Natural killer cell (primary cell): ENCODE results near the gene RHOBTB3. TPM values are rescaled to one million over a fixed set of nuclear protein-coding genes. Genes with fewer than 3 reads are reported as not detected.

Source experiments
- ATAC-seq, 3 donors: fragments of 150-1000 bp in 2 of 3; fragments of 200-7000 bp in 1 of 3; cut with Tn5 transposase; 1 replicate in 1 of 3; 2 replicates in 2 of 3; pipeline ENCODE4 v1.10.0; 2021; ENCODE audit warnings: mild to moderate bottlenecking in 2 of 3, moderate library complexity in 2 of 3
- DNase-seq, 2 donors: peaks; one replicate each; pipeline versions ENCODE4 v3.0.0 to v3.0.0-alpha.2; 2013 to 2021; ENCODE audit warnings: mixed read lengths in 1 of 2
- H3K27ac ChIP-seq: one replicate; pipeline ENCODE4 v1.5.1; 2013; ENCODE audit warnings: mild to moderate bottlenecking, low read length
- H3K27me3 ChIP-seq: one replicate; pipeline ENCODE4 v1.6.1; 2013; ENCODE audit warnings: low read length; ENCODE audit not compliant: control insufficient read depth, insufficient read depth
- H3K36me3 ChIP-seq: one replicate; pipeline ENCODE4 v1.6.1; 2013; ENCODE audit warnings: low read length; ENCODE audit not compliant: control insufficient read depth, insufficient read depth
- H3K4me1 ChIP-seq: one replicate; pipeline ENCODE4 v1.6.1; 2013; ENCODE audit warnings: low read length; ENCODE audit not compliant: control insufficient read depth, insufficient read depth
- H3K4me3 ChIP-seq: one replicate; pipeline ENCODE4 v1.5.1; 2013; ENCODE audit warnings: low read length
- H3K9me3 ChIP-seq: one replicate; pipeline ENCODE4 v1.6.1; 2013; ENCODE audit warnings: low read length; ENCODE audit not compliant: control insufficient read depth, insufficient read depth
- H3K27ac Mint-ChIP-seq, 2 donors: one replicate each; pipeline ENCODE4 v1.8.0; 2022; ENCODE audit warnings: mild to moderate bottlenecking in 2 of 2, mixed read lengths in 2 of 2, moderate library complexity in 1 of 2
- H3K27me3 Mint-ChIP-seq, 2 donors: one replicate each; pipeline ENCODE4 v1.8.0; 2022; ENCODE audit warnings: low read depth in 2 of 2, mixed read lengths in 2 of 2
- H3K36me3 Mint-ChIP-seq: one replicate; pipeline ENCODE4 v1.8.0; 2022; ENCODE audit warnings: mixed read lengths
- H3K4me1 Mint-ChIP-seq, 2 donors: one replicate each; pipeline ENCODE4 v1.8.0; 2022; ENCODE audit warnings: mixed read lengths in 2 of 2
- H3K4me3 Mint-ChIP-seq: one replicate; pipeline ENCODE4 v1.8.0; 2022; ENCODE audit warnings: mild to moderate bottlenecking, moderate library complexity, mixed read lengths
- H3K9me3 Mint-ChIP-seq, 2 donors: one replicate each; pipeline ENCODE4 v1.8.0; 2022; ENCODE audit warnings: mixed read lengths in 2 of 2
- WGBS: methylation state at CpG from one replicate; pipeline ENCODE4 v1.1.7; 2013; ENCODE audit warnings: missing lambda C conversion rate; ENCODE audit not compliant: insufficient coverage; 5-methylcytosine and 5-hydroxymethylcytosine counted together
- intact Hi-C: fragments of 100-400 bp; cut with micrococcal nuclease; formaldehyde crosslinking; loops from one replicate; pipeline ENCODE4 v1.14.2; 2022
- total RNA-seq, 4 donors: library from RNA; stranded (reverse); fragments of 120-200 nt in 1 of 4; gene quantifications; one replicate each; pipeline versions ENCODE4 v1.2.3 to v1.2.4, GENCODE V29; 2013 to 2022
- TF ChIP-seq, protein P1 (sequence below): fragments of 200-600 bp; IDR thresholded peaks from one replicate; pipeline ENCODE4 v1.8.0; 2022; ENCODE audit warnings: antibody characterized with exemption

RHOBTB3 gene
- total RNA-seq, 3 donors from 2014 or later (not counting 1 experiment from before 2014, with no cell fraction given): 46.5 to 55.1 (median 46.5) TPM

DNA sequence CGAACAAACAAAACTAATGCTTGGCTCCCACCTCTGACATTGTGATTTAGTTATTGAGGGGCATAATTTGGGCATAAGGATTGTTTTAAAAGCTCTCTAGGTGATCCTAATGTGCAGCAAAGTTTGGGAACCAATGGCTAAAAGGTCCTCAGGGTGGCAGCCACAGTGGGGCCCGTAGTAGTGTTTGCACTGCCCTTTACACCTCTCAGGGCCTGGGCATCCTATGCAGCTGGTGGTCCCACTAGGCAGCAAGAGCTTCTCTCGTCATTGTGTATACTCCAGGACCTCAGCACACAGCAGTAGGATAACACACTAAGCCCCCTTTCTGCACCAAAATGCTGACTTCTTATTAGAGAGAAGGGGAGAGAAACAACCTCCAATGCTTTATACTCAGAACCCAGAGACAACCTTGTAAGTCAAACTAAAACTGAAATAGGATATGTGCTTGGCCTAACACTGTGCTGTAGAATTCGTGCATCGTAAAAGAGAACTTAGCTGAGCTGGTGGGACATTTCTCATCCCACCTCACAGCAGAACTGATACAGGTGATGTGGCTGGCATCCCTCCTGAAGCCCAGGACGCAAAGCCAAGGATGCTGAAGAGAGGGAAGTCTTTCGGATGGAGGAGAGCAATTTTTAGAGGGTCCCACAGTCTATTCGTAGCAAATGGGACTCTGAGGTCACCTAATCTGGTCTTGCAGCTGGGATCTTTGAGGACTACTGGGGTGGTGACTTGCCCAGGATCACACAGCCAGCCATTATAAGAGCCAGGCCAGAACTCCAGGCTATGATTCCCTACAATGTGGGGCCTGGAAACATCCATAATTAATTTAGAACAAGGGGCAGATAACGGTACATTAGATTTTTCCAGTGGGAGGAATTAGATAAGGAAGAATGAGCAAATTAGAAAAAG is 90.2 kb downstream of the RHOBTB3 start:
- Histone ChIP-seq H3K27me3 (no peaks in the 10 kb centered on the region), H3K36me3 (peaks cover 9% of the 10 kb centered on the region), H3K4me3 (peak overlapping the region; percentile 76), H3K27ac (peak overlapping the region; percentile 86), H3K9me3 (no peaks in the 10 kb centered on the region), H3K4me1 (peaks cover 76% of the 10 kb centered on the region)
- Mint-ChIP-seq H3K27ac (peak overlapping the region; percentile 81 to 92), H3K27me3 (no peaks in the 10 kb centered on the region), H3K9me3 (no peaks in the 10 kb centered on the region), H3K4me1 (peaks cover 81 to 83% of the 10 kb centered on the region in 2 donors), H3K4me3 (peak overlapping the region; percentile 99), H3K36me3 (peaks cover 3% of the 10 kb centered on the region)
- DNase-seq: peak in 1 of 2 donors; percentile 32
- TF ChIP-seq, protein P1, sequence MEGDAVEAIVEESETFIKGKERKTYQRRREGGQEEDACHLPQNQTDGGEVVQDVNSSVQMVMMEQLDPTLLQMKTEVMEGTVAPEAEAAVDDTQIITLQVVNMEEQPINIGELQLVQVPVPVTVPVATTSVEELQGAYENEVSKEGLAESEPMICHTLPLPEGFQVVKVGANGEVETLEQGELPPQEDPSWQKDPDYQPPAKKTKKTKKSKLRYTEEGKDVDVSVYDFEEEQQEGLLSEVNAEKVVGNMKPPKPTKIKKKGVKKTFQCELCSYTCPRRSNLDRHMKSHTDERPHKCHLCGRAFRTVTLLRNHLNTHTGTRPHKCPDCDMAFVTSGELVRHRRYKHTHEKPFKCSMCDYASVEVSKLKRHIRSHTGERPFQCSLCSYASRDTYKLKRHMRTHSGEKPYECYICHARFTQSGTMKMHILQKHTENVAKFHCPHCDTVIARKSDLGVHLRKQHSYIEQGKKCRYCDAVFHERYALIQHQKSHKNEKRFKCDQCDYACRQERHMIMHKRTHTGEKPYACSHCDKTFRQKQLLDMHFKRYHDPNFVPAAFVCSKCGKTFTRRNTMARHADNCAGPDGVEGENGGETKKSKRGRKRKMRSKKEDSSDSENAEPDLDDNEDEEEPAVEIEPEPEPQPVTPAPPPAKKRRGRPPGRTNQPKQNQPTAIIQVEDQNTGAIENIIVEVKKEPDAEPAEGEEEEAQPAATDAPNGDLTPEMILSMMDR: no peak
- intact Hi-C loops: loop anchor here (2.0 to 5.0 kb wide), 3 partner anchors 13 to 1116 kb away; partner anchors contain the start of genes LNPEP and RFESD
- 14% methylated on average over 5 of the region's 9 CpGs for WGBS
- ATAC-seq: peak in 1 of 3 donors; percentile 13

DNA sequence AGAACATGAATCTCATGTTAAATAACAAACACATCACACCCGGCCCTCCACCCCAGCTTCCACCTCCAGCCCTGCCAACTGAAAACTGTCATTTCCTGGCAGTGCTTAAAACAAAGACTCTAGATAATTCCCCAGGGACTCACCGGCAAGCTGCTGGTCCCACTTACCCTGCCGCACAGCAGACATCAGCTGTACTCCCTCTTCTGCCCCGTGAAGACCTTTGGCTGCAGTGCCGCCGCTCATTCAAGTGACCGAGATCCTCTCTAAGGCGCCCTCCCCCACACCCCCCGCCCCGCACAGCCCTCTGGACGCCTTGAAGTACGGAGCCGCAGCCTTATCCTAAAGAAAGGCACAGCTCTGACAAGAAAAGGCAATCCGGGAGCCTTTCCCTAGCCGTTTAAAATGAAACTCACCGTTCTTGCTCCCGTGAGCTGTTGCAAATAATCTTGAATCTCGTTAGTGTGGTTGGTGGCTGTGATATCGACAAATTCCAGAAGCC is 91.0 kb downstream of the RHOBTB3 start:
- peak; percentile 13 to 43 (median 28) for ATAC-seq
- Histone ChIP-seq H3K36me3 (peaks cover 3% of the 10 kb centered on the region), H3K27me3 (no peaks in the 10 kb centered on the region), H3K27ac (peak overlapping the region; percentile 86), H3K9me3 (no peaks in the 10 kb centered on the region), H3K4me3 (peak overlapping the region; percentile 76), H3K4me1 (peaks cover 70% of the 10 kb centered on the region)
- Mint-ChIP-seq H3K27ac (peak overlapping the region; percentile 81 to 92), H3K36me3 (no peaks in the 10 kb centered on the region), H3K4me3 (peak overlapping the region; percentile 99), H3K27me3 (no peaks in the 10 kb centered on the region), H3K4me1 (peaks cover 75 to 77% of the 10 kb centered on the region in 2 donors), H3K9me3 (no peaks in the 10 kb centered on the region)
- WGBS: 0% methylated on average over 19 of the region's 19 CpGs
- intact Hi-C loops: loop anchor here (2.0 to 5.0 kb wide), 3 partner anchors 13 to 1115 kb away; partner anchors contain the start of genes LNPEP and RFESD
- TF ChIP-seq, protein P1: no peak
- DNase-seq: peak in 1 of 2 donors; percentile 53

DNA sequence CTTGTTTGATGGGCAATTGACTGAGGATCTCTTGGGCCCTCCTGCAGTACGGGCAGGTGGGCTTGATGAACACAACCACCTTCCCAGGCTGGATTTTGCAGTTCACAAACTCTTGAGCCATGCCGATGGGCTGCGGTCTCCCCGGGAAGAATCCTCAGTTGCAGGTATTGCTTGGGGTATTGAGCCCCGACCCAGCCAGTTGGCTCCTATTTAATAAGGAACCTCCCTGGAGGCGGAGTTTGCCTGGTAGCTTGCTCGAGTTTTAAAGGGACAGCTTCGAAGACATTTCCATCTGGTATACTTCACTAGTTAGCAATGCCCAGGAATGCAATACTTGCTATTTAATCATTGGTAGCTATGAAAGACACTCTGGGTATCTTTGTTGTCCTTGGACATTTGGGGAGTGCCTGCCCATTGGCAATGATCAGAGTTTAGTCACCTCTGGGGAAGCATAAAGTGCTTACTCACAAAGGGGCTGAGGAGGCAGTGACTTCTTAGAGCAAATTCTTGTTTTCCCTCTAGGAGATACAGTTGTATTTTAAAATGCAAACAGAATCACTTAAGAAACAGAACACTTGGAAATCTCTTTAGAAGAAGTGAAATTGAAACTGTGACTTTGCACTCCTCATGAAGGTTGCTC is 91.5 kb downstream of the RHOBTB3 start, which contains the start of gene GLRX:
TSS of gene GLRX (minus strand) at position 185 of the 640 bp plus-strand sequence. CDS start at position 121, 64 bp downstream.
- H3K4me3 Mint-ChIP-seq: peak within 1 kb of the TSS; percentile 99
- Histone ChIP-seq H3K4me1 (peaks cover 64% of the 10 kb centered on the region), H3K4me3 (peak within 1 kb of the TSS; percentile 76), H3K36me3 (no peaks in the 10 kb centered on the region), H3K9me3 (no peaks in the 10 kb centered on the region), H3K27me3 (no peaks in the 10 kb centered on the region), H3K27ac (peak within 1 kb of the TSS; percentile 86)
- DNase-seq (peak in 1 of 2 donors; percentile 75), ATAC-seq (peak; percentile 22 to 40 (median 37))
- peak within 1 kb of the TSS; percentile 81 to 92 for H3K27ac Mint-ChIP-seq
- intact Hi-C loops: loop anchor here (2.0 to 5.0 kb wide), 3 partner anchors 14 to 1115 kb away; partner anchors contain the start of genes LNPEP and RFESD
- 0% methylated on average over 8 of the region's 8 CpGs for WGBS
- peaks cover 75 to 77% of the 10 kb centered on the region in 2 donors for H3K4me1 Mint-ChIP-seq
- no peaks in the 10 kb centered on the region for H3K27me3 Mint-ChIP-seq
- TF ChIP-seq, protein P1: no peak
- H3K9me3 Mint-ChIP-seq: no peaks in the 10 kb centered on the region
- no peaks in the 10 kb centered on the region for H3K36me3 Mint-ChIP-seq
